Measurements from ENCODE around the gene CST7. TPM values are rescaled to one million over a fixed set of nuclear protein-coding genes. Genes with fewer than 3 reads are reported as not detected.

CST7 gene
- polyA plus RNA-seq, 1 experiment: not detected

GRCh38 chr20:24986436-24987015 lies 37.5 kb downstream of the CST7 start:
- no peak for TF ChIP-seq CTCF (IDR thresholded peaks at IDR 0.05; ENCODE audit: insufficient read depth, low read depth, low read length)
- DNase-seq (ENCODE audit: low read depth): no peak
- POLR2A ChIA-PET: no interaction called here

GRCh38 chr20:24987244-24987643 lies 38.2 kb downstream of the CST7 start:
- Histone ChIP-seq H3K27me3 (ENCODE audit: control insufficient read depth, insufficient read depth, low read length) (no peaks in the 10 kb centered on the region), H3K4me3 (ENCODE audit: low read depth, low read length) (no peak overlapping the region), H3K36me3 (ENCODE audit: control insufficient read depth, insufficient read depth, low read length) (no peaks in the 10 kb centered on the region)
- TF ChIP-seq CTCF (IDR thresholded peaks at IDR 0.05; ENCODE audit: insufficient read depth, low read depth, low read length): no peak
- ChIA-PET CTCF (interaction anchor here (0.6 kb wide), 1 partner anchor 67 kb away, joined by 3 read pairs; no protein-coding TSS in a partner anchor), POLR2A (no interaction called here)
- DNase-seq (ENCODE audit: low read depth): no peak

More at GRCh38 chr20:24986436-24987015, 37.5 kb downstream of the CST7 start:
- CTCF ChIA-PET: interaction anchor here (0.9 kb wide), 1 partner anchor 8 kb away, joined by 4 read pairs; no protein-coding TSS in a partner anchor
- Histone ChIP-seq H3K4me3 (ENCODE audit: low read depth, low read length) (no peak overlapping the region), H3K36me3 (ENCODE audit: control insufficient read depth, insufficient read depth, low read length) (no peaks in the 10 kb centered on the region), H3K27me3 (ENCODE audit: control insufficient read depth, insufficient read depth, low read length) (no peaks in the 10 kb centered on the region)

GRCh38 chr20:24987873-24988835 lies 39.1 kb downstream of the CST7 start:
- no peak for TF ChIP-seq CTCF (IDR thresholded peaks at IDR 0.05; ENCODE audit: insufficient read depth, low read depth, low read length)
- Histone ChIP-seq H3K27me3 (ENCODE audit: control insufficient read depth, insufficient read depth, low read length) (no peaks in the 10 kb centered on the region), H3K36me3 (ENCODE audit: control insufficient read depth, insufficient read depth, low read length) (no peaks in the 10 kb centered on the region), H3K4me3 (ENCODE audit: low read depth, low read length) (no peak overlapping the region)
- ChIA-PET CTCF (interaction anchor here (1.0 kb wide), 1 partner anchor 191 kb away, joined by 3 read pairs; no protein-coding TSS in a partner anchor), POLR2A (no interaction called here)
- DNase-seq (ENCODE audit: low read depth): no peak

GRCh38 chr20:24989162-24989561 lies 40.1 kb downstream of the CST7 start:
- POLR2A ChIA-PET: no interaction called here
- CTCF ChIA-PET: interaction anchor here (1.0 kb wide), 1 partner anchor 190 kb away, joined by 3 read pairs; no protein-coding TSS in a partner anchor
- no peak for TF ChIP-seq CTCF (IDR thresholded peaks at IDR 0.05; ENCODE audit: insufficient read depth, low read depth, low read length)
- Histone ChIP-seq H3K4me3 (ENCODE audit: low read depth, low read length) (no peak overlapping the region), H3K27me3 (ENCODE audit: control insufficient read depth, insufficient read depth, low read length) (no peaks in the 10 kb centered on the region), H3K36me3 (ENCODE audit: control insufficient read depth, insufficient read depth, low read length) (no peaks in the 10 kb centered on the region)
- DNase-seq (ENCODE audit: low read depth): no peak

GRCh38 chr20:24990810-24991252 lies 41.8 kb downstream of the CST7 start:
- no peaks in the 10 kb centered on the region for H3K27me3 ChIP-seq (ENCODE audit: control insufficient read depth, insufficient read depth, low read length)
- H3K4me3 ChIP-seq (ENCODE audit: low read depth, low read length): no peak overlapping the region
- no peak for DNase-seq (ENCODE audit: low read depth)
- no peak for TF ChIP-seq CTCF (IDR thresholded peaks at IDR 0.05; ENCODE audit: insufficient read depth, low read depth, low read length)
- no peaks in the 10 kb centered on the region for H3K36me3 ChIP-seq (ENCODE audit: control insufficient read depth, insufficient read depth, low read length)
- CTCF ChIA-PET: interaction anchor here (1.1 kb wide), 1 partner anchor 407 kb away, joined by 3 read pairs; no protein-coding TSS in a partner anchor
- POLR2A ChIA-PET: no interaction called here

Measured in BJ (cell line).